ENCODE measurements around the gene AP3D1. TPM values are rescaled to one million over a fixed set of nuclear protein-coding genes. Genes with fewer than 3 reads are reported as not detected.

AP3D1 gene
- total and polyA plus RNA-seq, 9 of the 15 experiments (the other 6 are each of a cell fraction or from before 2014, with no cell fraction given): 1.2 to 86.1 (median 35.9) TPM

- TF ChIP-seq ZNF175 (CRISPR knock-in tag; IDR thresholded peaks at IDR 0.05; ENCODE audit: low read depth) (no peak; the same call in 1 of the 2 replicates), ATF2 (CRISPR knock-in tag; IDR thresholded peaks at IDR 0.05) (no peak), HDAC6 (IDR thresholded peaks at IDR 0.05; ENCODE audit: low read depth, low read length) (no peak), MEF2A (IDR thresholded peaks at IDR 0.05; ENCODE audit: control insufficient read depth, low read depth, low read length) (no peak), MAZ (CRISPR knock-in tag; conservative IDR thresholded peaks at IDR 0.05 in 1 of 2, IDR thresholded peaks at IDR 0.05 in 1 of 2) (peak; percentile 79 to 95; a peak in 3 of 4 replicates), KLF6 (CRISPR knock-in tag; IDR thresholded peaks at IDR 0.05; ENCODE audit: borderline replicate concordance) (0 out of 2 replicates have a peak, but pooled peaks have one; percentile 64), ZNF639 (CRISPR knock-in tag; conservative IDR thresholded peaks at IDR 0.05 in 1 of 2, IDR thresholded peaks at IDR 0.05 in 1 of 2) (peak in 1 of 2 experiments; percentile 90; a peak in 2 of 4 replicates), RHOXF2B (CRISPR knock-in tag; conservative IDR thresholded peaks at IDR 0.05) (no peak), ZNF174 (CRISPR knock-in tag; IDR thresholded peaks at IDR 0.05) (no peak), ESRRA (IDR thresholded peaks at IDR 0.05; ENCODE audit: borderline replicate concordance, low read depth) (no peak; the same call in 1 of the 2 replicates), TOE1 (IDR thresholded peaks at IDR 0.05; ENCODE audit: borderline replicate concordance) (peak; percentile 35; the same call in 1 of the 2 replicates), TOE1 (CRISPR knock-in tag; IDR thresholded peaks at IDR 0.05; ENCODE audit: borderline replicate concordance, low read depth) (0 out of 2 replicates have a peak, but pooled peaks have one; percentile 70), KLF1 (tag; IDR thresholded peaks at IDR 0.05) (peak; percentile 63; the same call in 1 of the 2 replicates), NCOR1 (IDR thresholded peaks at IDR 0.05) (no peak), ZC3H8 (IDR thresholded peaks at IDR 0.05) (no peak), ZBTB49 (CRISPR knock-in tag; IDR thresholded peaks at IDR 0.05; ENCODE audit: borderline replicate concordance) (no peak), CBFA2T3 (IDR thresholded peaks at IDR 0.05) (0 out of 2 replicates have a peak, but pooled peaks have one; percentile 4), EGR1 (conservative IDR thresholded peaks at IDR 0.05) (0 out of 2 replicates have a peak, but pooled peaks have one; percentile 4), COPS2 (conservative IDR thresholded peaks at IDR 0.05) (no peak), ZNF224 (CRISPR knock-in tag; IDR thresholded peaks at IDR 0.05) (no peak), ARID2 (IDR thresholded peaks at IDR 0.05) (no peak), THAP7 (CRISPR knock-in tag; IDR thresholded peaks at IDR 0.05) (no peak), RBM25 (IDR thresholded peaks at IDR 0.05; ENCODE audit: low read depth, low read length, severe bottlenecking) (peak; percentile 48)
Measured at GRCh38 chr19:2060884-2061494, 90.4 kb downstream of the AP3D1 start (continued).
